GM21723 (cell line): ENCODE measurements around the gene LPAR6.
"Not testable (repeated sequence)": the region's sequence is repeated elsewhere in the genome, so short reads cannot be mapped to it uniquely, and the experiment has no call there.

Source experiments
- ATAC-seq: cut with Tn5 transposase; IDR thresholded peaks from one replicate; pipeline ENCODE4 v1.9.1; 2021; ENCODE audit warnings: mild to moderate bottlenecking, moderate library complexity; ENCODE audit not compliant: unreplicated experiment

The LPAR6 gene

GRCh38 chr13:48422003-48422402 lies 9.1 kb upstream of the LPAR6 start:
- ATAC-seq = not testable (repeated sequence)

GRCh38 chr13:48415516-48415915 lies 2.6 kb upstream of the LPAR6 start:
- ATAC-seq = no peak

DNA sequence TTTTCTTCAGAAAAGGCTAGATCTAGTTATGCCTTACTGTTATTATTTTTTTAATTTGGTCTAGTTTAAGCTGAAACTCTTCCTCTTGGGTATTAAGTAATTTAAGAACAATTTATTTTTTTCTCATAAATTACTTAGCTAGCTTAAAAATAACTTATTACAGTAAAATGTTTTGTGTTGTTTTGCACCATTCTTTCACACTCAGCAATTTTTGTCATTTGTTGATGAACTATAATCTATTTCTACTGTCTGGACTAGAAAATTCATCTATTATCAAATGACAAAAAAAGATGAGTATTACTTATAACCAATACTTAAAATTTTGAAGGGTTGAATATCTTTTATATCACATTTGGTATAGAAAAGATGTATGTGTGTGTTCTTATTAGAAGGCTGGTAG lies 1.6 kb upstream of the LPAR6 start:
- ATAC-seq = no peak

GRCh38 chr13:48411841-48412531 lies 927 bp downstream of the LPAR6 start:
- no peak for ATAC-seq

GRCh38 chr13:48411147-48411794 lies 1.6 kb downstream of the LPAR6 start:
- no peak for ATAC-seq

DNA sequence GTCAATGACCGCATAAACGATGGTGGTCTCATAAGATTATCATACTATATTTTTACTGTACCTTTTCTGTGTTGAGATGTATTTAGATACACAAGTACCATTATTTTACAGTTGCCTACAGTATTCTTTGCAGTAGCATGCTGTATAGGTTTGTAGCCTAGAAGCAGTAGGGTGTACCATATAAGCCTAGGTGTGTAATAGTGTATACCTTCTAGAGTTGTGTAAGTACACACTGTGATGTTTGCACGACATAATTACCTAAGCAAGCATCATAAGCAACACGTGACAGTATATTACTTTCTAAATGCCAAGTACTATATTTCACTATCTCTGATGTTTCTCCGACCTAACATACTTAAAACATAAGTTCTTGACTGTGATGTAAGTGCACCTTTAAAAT lies 2.7 kb downstream of the LPAR6 start:
- ATAC-seq = no peak

DNA sequence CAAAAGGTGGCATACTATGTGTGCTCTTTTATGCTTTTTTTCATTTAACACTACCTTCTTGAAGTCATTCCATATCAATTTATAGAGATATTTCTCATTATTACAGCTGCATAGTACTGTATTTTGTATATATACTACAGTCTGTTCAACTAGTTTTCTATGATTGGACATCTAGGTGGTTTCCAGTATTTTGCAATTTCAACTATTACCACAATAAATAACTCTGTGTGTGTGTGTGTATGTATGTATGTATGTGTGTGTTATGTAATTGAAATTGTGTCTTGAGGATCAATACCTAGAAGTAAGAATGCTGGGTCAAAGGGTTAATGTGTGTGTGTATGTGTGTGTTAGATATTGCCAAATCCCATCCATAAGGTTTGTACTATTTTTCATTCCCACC lies 7.0 kb downstream of the LPAR6 start:
- ATAC-seq = no peak

DNA sequence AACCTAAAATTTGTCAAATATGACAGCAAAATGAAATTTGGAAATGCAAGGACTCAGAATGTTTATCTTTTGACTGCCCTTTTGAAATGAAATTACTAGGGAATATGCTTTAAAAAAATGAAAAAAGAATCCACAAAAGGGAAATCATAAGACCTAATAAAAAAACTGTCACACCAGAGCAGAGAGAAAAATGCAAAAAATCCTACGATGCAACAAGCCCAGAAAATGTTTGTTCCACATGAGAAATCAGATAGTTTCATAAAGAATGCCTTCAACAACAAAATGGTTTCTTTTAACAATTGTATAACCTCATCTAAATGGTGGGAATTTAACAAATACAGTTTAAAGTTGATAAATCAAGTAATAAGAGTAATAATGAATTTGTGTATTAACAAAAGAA lies 8.0 kb downstream of the LPAR6 start:
- no peak for ATAC-seq

DNA sequence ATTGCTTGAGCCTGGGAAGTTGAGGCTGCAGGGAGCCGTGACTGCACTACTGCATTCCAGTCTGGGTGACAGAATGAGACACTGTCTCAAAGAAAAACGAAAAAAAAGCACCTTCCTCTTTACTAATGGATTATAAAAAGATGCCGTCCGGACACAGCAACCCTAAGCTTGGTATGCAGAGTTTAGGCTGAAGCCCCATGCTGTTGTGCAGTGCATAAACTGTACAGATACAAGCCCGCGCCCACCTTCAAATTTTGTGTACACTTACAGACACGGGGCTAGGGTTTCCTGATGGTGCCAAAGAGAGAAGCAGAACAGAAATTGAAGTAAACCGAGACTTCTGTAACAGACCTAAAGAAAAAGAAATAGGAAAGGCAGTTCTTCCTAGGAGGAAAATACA lies 9.0 kb downstream of the LPAR6 start:
- ATAC-seq = no peak

GRCh38 chr13:48403151-48403631 lies 9.7 kb downstream of the LPAR6 start:
- ATAC-seq = no peak

DNA sequence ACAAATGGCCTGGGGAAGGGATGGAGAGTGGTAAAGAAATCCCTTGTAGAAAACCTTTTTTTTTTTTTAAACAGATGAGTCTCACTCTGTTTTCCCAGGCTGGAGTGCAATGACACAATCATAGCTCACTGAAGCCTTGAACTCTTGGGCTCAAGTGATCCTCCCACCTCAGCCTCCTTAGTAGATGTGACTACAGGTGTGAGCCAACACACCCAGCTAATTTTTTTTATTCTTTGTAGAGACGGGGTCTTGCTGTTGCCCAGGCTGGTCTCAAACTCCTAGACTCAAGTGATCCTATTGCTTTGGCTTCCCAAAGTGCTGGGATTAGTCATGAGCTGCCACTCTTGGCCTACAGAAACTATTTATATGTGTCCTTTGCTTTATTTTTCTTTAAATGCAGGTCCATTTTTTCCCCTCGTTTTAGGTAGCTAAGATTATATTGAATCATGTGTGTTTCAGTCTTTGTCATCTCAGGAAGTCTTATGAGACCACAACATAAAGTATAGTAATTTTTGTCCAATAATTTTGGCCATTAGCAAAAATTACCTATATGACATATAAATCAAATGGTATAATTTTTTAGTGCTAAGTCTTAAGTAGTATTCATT lies 10.5 kb downstream of the LPAR6 start:
- ATAC-seq = no peak

GRCh38 chr13:48401480-48401879 lies 11.4 kb downstream of the LPAR6 start:
- no peak for ATAC-seq

DNA sequence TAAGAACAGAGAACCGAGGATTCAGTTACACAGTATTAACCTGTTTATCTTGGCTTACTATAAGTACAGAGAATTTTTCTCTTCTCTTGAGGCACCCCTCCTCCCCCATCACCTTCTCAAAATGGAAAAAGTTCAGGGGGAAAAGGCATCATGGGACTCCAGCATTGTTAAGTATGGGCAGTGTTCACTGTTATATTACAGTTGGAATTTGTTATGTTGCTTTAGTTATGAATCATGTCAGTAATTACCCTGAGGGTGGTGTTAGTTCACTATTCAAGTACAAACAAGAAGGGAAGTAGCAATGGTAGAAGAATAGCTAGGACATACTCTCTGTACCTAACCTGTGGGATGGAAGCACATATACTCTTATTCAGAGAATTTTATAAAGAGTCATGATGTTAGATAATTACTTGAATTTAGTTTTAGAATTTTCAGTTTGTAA lies 12.0 kb downstream of the LPAR6 start:
- ATAC-seq = peak; percentile 65

DNA sequence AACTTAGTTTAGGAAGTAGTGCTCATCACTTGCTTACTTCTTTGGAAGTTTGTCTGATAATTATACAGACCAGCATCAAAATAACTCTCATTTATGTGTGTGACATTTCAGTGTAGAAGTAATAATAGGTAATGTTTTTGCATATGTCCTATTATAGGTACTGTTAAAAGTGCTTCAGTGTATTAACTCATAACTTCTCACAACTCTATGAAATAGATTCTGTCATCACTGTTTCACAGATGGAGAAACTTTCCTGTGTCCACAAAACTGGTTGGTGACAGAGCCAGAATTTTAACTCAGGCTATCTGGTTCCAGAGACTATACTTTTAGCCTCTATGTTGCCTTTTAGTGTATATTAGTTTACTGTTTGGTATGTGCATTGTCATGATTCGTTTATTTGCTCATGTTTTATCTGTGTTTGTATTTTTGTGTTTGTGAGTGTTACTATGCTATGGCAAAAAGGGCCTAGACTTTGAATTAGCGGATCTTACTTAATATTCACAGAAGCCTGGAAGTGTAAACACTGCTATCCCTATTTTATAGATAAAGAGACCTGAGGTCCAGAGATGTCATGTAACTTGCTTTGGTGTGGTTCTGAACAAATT lies 12.7 kb downstream of the LPAR6 start:
- no peak for ATAC-seq

- ATAC-seq = no peak
Observed at GRCh38 chr13:48398450-48399095, 14.3 kb downstream of the LPAR6 start.

DNA sequence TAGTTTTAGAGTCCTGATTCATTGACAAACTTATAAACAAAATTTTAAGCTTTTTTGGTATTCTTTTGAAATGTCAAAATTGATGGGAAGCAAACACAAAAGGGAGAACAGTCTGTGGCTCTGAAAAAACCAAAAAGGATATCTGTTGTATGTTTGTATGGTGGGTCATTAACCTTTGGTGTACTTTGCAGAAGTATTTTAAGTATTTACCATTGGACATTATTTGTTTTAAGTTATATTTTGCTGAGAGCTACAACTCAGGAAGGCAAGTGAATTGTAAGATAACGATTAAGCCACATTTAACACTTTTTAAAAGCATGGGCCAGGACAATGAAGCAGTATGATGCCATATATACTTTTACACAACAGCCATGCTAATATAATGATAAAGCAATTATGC lies 15.2 kb downstream of the LPAR6 start:
- no peak for ATAC-seq

- ATAC-seq = no peak
Observed at GRCh38 chr13:48393698-48394085, 19.2 kb downstream of the LPAR6 start.

DNA sequence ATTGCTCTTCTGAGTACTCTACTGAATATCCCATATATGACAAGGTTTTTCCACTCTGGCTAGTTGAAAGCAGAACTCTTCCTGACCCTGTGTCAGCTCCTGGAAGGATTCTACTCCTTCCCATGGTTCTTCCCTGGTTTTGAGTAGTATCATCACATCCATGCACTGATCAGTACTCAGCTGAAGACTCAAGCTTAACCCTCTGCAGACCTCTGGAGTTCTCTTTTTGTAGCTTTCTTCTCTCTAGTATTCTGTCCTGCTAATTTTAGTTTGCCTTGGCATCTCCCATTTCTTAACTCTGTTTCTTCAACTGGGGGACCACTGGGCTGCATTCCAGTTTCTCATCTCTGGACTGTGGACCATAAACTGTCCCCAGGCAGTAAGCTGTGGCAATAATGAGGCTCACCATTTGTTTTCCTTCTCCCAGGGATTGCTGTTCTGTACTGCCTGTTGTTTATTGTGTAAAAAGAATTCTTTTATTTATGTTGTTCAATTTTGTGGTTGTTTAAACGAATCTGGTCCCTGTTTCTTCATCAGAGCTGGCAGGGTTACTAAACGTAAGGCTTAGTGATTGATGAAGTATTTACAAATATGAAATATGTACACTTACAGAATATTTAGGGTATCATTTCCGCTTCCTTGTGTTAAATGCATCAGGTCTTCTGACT lies 19.7 kb downstream of the LPAR6 start:
- no peak for ATAC-seq

DNA sequence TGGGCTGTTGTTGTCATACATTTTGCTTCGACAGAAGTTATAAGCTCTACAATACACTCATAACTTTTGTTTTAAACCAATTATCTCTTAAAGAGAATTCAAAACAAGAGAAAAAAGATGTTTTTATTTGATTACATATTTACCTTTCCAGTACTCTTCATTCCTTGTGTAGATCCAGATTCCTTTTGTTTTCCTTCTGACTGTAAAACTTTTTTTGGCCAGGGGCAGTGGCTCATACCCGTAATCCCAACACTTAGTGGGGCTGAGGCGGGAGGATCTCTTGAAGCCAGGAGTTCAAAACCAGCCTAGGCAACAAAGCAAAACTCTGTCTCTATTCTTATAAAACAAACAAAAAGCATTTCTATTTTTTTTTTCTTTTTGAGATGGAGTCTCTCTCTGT lies 21.7 kb downstream of the LPAR6 start:
- ATAC-seq = no peak

DNA sequence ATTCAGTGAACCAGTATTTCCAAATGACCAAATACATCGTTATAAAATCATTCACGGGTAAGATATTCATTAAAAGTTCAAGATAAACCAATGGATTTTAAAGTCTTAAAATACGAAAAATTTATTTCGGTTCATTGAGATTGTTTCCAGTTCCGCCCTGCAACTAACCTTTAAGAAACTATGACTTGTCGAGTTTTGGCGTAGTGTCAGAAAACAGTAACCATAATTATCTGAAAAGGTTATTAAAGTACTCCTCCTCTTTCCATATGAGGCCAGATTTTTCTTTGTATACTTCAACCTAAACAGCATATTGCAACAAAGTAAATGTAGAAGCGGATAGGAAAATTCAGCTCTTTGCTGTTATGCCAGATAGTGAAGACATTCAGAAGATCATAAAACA lies 26.1 kb downstream of the LPAR6 start:
- no peak for ATAC-seq

GRCh38 chr13:48383384-48383783 lies 29.5 kb downstream of the LPAR6 start:
- no peak for ATAC-seq
